Endodermal cell (in vitro differentiated cells): ENCODE results near the gene ANKUB1. TPM values are rescaled to one million over a fixed set of nuclear protein-coding genes. Genes with fewer than 3 reads are reported as not detected.

Source experiments
- DNase-seq: peaks from one replicate; pipeline ENCODE4 v3.0.0-alpha.2; 2017
- H3K27ac ChIP-seq: 2 replicates; pipeline ENCODE4 v1.5.1; 2013; ENCODE audit warnings: mild to moderate bottlenecking, low read depth, low read length, moderate library complexity
- H3K27me3 ChIP-seq: 2 replicates; pipeline ENCODE4 v1.6.1; 2013; ENCODE audit warnings: mild to moderate bottlenecking, low read length, moderate library complexity; ENCODE audit not compliant: insufficient read depth, control insufficient read depth, poor library complexity, severe bottlenecking
- H3K36me3 ChIP-seq: 2 replicates; pipeline ENCODE4 v1.7.0; 2013; ENCODE audit warnings: mild to moderate bottlenecking, low read length, moderate library complexity; ENCODE audit not compliant: control insufficient read depth, insufficient read depth
- H3K4me1 ChIP-seq: one replicate; pipeline ENCODE4 v1.7.0; 2013; ENCODE audit warnings: low read length; ENCODE audit not compliant: control insufficient read depth, insufficient read depth
- H3K4me3 ChIP-seq: 2 replicates; pipeline ENCODE4 v1.5.1; 2013; ENCODE audit warnings: mild to moderate bottlenecking, low read length, moderate library complexity
- H3K9ac ChIP-seq: 2 replicates; pipeline ENCODE4 v1.6.1; 2013; ENCODE audit warnings: mild to moderate bottlenecking, low read length, moderate library complexity; ENCODE audit not compliant: poor library complexity, severe bottlenecking; ENCODE audit errors: extremely low read depth
- H3K9me3 ChIP-seq: 2 replicates; pipeline ENCODE4 v1.6.1; 2013; ENCODE audit warnings: mild to moderate bottlenecking, low read length, moderate library complexity; ENCODE audit not compliant: control insufficient read depth
- H3K27ac Mint-ChIP-seq: 2 replicates; pipeline ENCODE4 v1.8.0; 2020; ENCODE audit warnings: mixed read lengths
- H3K27me3 Mint-ChIP-seq: 2 replicates; pipeline ENCODE4 v1.8.0; 2021; ENCODE audit warnings: mild to moderate bottlenecking, mixed read lengths; ENCODE audit not compliant: insufficient read depth
- H3K36me3 Mint-ChIP-seq: 2 replicates; pipeline ENCODE4 v1.8.0; 2020; ENCODE audit warnings: low read depth, mixed read lengths
- H3K4me1 Mint-ChIP-seq: 2 replicates; pipeline ENCODE4 v1.8.0; 2020; ENCODE audit warnings: mixed read lengths
- H3K4me3 Mint-ChIP-seq: 2 replicates; pipeline ENCODE4 v1.8.0; 2020; ENCODE audit warnings: mild to moderate bottlenecking, moderate library complexity, mixed read lengths
- H3K9me3 Mint-ChIP-seq: 2 replicates; pipeline ENCODE4 v1.8.0; 2020; ENCODE audit warnings: mild to moderate bottlenecking, mixed read lengths
- WGBS, 2 experiments: methylation state at CpG; one replicate each; pipeline versions ENCODE4 v1.1.5 to v1.1.7; 2013; ENCODE audit warnings: missing lambda C conversion rate in 2 of 2, mixed read lengths in 1 of 2; ENCODE audit not compliant: insufficient coverage in 1 of 2, insufficient read length in 1 of 2; 5-methylcytosine and 5-hydroxymethylcytosine counted together
- total RNA-seq, 2 donors: library from RNA; stranded (reverse); fragmentation: NEBNext Ultra II Directional in 1 of 2; extraction: Animal tissue kit (Norgen Biotek cat#: 25700) in 1 of 2; gene quantifications; 2 replicates in 1 of 2; 3 replicates in 1 of 2; pipeline ENCODE4 v1.2.1, GENCODE V29; 2021
- TF ChIP-seq, protein P1 (sequence below): fragments of 200-600 bp; sonication (generic); conservative IDR thresholded peaks from 2 replicates; pipeline ENCODE4 v1.5.0; 2021; ENCODE audit warnings: antibody characterized with exemption, mild to moderate bottlenecking

The ANKUB1 gene
- total RNA-seq, 2 donors from 2014 or later, result not detected

GRCh38 chr3:149816311-149816710 lies 24.0 kb upstream of the ANKUB1 start:
- TF ChIP-seq, protein P1, sequence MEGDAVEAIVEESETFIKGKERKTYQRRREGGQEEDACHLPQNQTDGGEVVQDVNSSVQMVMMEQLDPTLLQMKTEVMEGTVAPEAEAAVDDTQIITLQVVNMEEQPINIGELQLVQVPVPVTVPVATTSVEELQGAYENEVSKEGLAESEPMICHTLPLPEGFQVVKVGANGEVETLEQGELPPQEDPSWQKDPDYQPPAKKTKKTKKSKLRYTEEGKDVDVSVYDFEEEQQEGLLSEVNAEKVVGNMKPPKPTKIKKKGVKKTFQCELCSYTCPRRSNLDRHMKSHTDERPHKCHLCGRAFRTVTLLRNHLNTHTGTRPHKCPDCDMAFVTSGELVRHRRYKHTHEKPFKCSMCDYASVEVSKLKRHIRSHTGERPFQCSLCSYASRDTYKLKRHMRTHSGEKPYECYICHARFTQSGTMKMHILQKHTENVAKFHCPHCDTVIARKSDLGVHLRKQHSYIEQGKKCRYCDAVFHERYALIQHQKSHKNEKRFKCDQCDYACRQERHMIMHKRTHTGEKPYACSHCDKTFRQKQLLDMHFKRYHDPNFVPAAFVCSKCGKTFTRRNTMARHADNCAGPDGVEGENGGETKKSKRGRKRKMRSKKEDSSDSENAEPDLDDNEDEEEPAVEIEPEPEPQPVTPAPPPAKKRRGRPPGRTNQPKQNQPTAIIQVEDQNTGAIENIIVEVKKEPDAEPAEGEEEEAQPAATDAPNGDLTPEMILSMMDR, result no peak
- Histone ChIP-seq H3K27me3 (no peaks in the 10 kb centered on the region), H3K4me3 (no peak overlapping the region), H3K9me3 (peaks cover 4% of the 10 kb centered on the region), H3K4me1 (no peaks in the 10 kb centered on the region), H3K36me3 (no peaks in the 10 kb centered on the region), H3K9ac (no peak overlapping the region), H3K27ac (no peak overlapping the region)
- 90% methylated on average over 2 to 3 of the region's 3 CpGs for WGBS, 2 experiments
- Mint-ChIP-seq H3K4me1 (peaks cover 18% of the 10 kb centered on the region), H3K27ac (no peak overlapping the region), H3K4me3 (no peak overlapping the region), H3K27me3 (no peaks in the 10 kb centered on the region), H3K9me3 (no peaks in the 10 kb centered on the region), H3K36me3 (peaks cover 3% of the 10 kb centered on the region)
- no peak for DNase-seq

GRCh38 chr3:149815728-149816127 lies 23.4 kb upstream of the ANKUB1 start:
- no peak overlapping the region for H3K9ac ChIP-seq
- H3K27me3 ChIP-seq, result no peaks in the 10 kb centered on the region
- H3K9me3 Mint-ChIP-seq, result no peaks in the 10 kb centered on the region
- H3K27me3 Mint-ChIP-seq, result no peaks in the 10 kb centered on the region
- H3K4me3 Mint-ChIP-seq, result no peak overlapping the region
- DNase-seq, result no peak
- H3K4me1 Mint-ChIP-seq, result peaks cover 18% of the 10 kb centered on the region
- H3K27ac ChIP-seq, result no peak overlapping the region
- no peak overlapping the region for H3K27ac Mint-ChIP-seq
- H3K4me1 ChIP-seq, result no peaks in the 10 kb centered on the region
- no peak overlapping the region for H3K4me3 ChIP-seq
- TF ChIP-seq, protein P1, result no peak
- peaks cover 3% of the 10 kb centered on the region for H3K36me3 Mint-ChIP-seq
- no peaks in the 10 kb centered on the region for H3K36me3 ChIP-seq
- 82% methylated on average over 3 of the region's 3 CpGs; no CpG with 5 or more reads in 1 of the 2 experiments for WGBS, 2 experiments
- no peaks in the 10 kb centered on the region for H3K9me3 ChIP-seq

GRCh38 chr3:149815321-149815720 lies 23.0 kb upstream of the ANKUB1 start:
- Mint-ChIP-seq H3K27ac (no peak overlapping the region), H3K4me1 (peaks cover 18% of the 10 kb centered on the region), H3K9me3 (no peaks in the 10 kb centered on the region), H3K4me3 (no peak overlapping the region), H3K36me3 (peaks cover 3% of the 10 kb centered on the region), H3K27me3 (no peaks in the 10 kb centered on the region)
- Histone ChIP-seq H3K9me3 (no peaks in the 10 kb centered on the region), H3K27ac (no peak overlapping the region), H3K27me3 (no peaks in the 10 kb centered on the region), H3K36me3 (no peaks in the 10 kb centered on the region), H3K9ac (no peak overlapping the region), H3K4me1 (no peaks in the 10 kb centered on the region), H3K4me3 (no peak overlapping the region)
- no peak for DNase-seq
- 86% methylated on average over 1 of the region's 1 CpG; no CpG with 5 or more reads in 1 of the 2 experiments for WGBS, 2 experiments
- TF ChIP-seq, protein P1, result no peak
